Activated CD4-positive, alpha-beta T cell treated with anti-CD3 and anti-CD28 coated beads, Interleukin-10, Interleukin-2, amounts not matched to agents 100 ng/mL and 50 ng/mL, durations not matched to agents 16 hours and 8 hours (primary cell): ENCODE results near the gene CLEC2D.
A peak's percentile ranks its signal among the peaks of the same experiment; 100 is the strongest.
"Not testable (repeated sequence)": the region's sequence is repeated elsewhere in the genome, so short reads cannot be mapped to it uniquely, and the experiment has no call there.

Experiments
- DNase-seq: peaks from one replicate; pipeline ENCODE4 v3.0.0-alpha.2; 2020

CLEC2D gene

DNA sequence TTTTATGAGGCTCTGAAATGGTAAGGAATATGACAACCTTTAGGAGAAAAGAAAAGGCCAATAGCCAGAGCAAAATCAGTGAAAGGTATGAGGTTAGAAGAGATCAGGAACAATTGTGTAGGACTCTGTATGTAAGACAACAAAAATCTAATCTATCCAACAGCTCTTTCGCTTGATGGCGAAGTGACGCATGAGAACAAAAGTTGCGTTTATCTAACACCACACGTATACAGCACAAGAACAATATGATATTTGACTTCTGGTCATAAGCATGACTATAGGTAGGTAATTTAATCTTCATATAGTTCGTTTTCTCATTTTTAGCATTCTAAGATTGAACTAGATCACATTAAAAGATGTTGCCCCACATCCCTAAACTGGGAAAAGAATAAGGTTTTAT, 61.9 kb downstream of the CLEC2D start:
- no peak for DNase-seq

DNA sequence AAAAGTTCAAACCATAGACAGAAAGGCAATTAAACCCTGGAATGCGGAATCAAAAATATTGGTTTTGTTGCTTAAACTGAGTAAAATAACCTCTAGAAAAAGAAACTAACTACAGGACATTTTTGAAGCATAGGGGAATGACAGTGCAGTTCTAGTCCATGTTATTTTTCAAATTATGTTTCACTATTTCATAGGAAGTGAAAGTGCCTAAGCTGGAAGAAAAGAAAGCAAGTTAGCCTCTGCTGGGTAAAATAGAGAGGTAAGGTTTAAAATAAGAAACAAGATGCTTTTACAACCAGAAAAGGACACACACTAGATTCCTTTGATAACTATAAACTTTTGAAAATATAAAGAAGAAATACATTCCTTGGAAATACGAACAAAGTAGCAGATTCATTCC, 62.3 kb downstream of the CLEC2D start:
- peak; percentile 56 for DNase-seq

DNA sequence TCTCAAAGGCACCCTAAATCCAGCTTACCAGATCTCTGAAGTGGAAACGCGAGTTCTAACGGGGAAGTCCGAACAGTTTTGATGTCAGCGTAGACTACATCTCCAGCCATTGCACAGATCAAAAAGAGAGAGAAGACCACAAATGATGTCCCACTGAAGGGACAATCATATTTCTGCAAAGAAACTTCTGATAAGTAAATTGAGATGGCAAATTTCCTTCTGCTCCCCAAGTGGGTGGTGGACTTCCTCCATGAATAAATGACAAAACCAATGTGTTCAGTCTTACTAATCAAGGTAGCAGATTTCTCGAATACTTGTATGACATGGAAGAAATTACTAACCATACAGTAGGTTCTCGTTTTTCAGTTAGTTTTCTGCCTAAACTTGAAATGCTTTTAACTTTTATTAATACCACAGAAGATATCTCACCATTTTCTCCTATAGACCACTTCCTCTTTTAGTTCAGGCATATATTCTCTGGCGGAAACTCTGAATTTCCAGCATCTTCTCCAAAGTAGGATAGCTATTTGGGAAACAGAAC, 63.5 kb downstream of the CLEC2D start, which contains the start of gene CLECL1:
TSS of gene CLECL1 (minus strand) at position 177 of the 541 bp plus-strand sequence.
- DNase-seq, result peak; percentile 74

DNA sequence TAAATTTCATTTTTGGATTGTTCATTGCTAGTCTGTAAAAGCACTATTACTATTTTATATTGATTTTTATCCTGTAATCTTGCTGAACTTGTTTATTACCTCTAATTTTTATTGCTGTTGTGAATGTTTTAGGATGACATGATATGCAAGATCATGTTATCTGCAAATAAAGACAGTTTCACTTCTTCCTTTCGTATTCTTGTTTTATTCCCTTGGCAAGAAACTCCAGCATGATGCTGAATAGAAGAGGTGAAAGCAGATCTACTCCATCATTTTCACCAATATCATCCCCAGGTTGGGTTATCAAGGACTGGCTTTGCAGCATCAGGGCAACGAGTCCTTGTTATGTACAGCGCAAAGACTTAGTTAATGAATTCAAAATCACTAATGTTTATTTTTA, 66.1 kb downstream of the CLEC2D start:
- no peak for DNase-seq

DNA sequence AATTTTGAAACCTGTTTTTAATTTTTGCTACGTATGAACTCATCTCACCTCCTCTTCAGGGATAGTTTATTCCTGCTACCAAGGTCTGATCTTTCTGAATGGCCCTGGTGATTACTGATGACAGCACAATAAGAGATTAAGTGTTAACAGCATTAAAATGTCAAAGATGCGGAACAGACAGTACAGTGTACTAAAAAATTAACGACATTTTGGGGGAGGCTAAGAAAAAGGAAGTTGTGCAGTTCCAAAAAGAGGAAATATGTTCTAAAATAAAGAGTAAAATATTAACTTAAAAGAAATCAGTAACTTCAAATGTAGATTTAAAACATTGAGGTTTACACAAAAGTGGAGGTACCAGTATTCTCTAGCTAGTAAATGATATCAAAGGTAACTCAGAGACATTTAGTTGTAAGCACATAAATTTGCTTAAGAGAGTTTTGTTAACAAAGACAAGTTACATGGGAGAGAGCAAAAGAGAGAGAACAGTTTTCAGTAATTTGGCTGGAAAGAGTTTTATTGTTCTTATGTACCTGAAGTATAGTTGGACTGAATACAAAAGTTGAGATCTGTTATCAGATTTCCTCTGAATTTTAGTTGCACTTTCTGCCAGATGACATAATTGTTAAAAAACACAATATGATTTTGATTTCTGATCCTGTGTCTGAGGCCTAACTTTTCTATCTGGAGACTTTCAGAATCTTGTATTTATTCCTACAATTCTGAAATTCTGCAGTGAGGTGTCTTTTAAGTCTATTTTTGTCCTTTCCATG, 67.6 kb downstream of the CLEC2D start:
- no peak for DNase-seq

DNA sequence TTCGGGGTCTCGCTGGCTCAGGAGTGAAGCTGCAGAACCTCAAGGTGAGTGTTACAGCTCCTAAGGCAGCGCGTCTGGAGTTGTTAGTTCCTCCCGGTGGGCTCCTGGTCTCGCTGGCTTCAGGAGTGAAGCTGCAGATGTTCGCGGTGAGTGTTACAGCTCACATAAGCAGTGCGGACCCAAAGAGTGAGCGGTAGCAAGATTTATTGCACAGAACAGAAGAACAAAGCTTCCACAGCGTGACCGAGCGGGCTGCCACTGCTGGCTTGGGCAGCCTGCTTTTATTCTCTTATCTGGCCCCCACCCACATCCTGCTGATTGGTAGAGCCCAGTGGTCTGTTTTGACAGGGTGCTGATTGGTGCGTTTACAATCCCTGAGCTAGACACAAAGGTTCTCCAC, 69.4 kb downstream of the CLEC2D start:
- DNase-seq, result not testable (repeated sequence)

DNA sequence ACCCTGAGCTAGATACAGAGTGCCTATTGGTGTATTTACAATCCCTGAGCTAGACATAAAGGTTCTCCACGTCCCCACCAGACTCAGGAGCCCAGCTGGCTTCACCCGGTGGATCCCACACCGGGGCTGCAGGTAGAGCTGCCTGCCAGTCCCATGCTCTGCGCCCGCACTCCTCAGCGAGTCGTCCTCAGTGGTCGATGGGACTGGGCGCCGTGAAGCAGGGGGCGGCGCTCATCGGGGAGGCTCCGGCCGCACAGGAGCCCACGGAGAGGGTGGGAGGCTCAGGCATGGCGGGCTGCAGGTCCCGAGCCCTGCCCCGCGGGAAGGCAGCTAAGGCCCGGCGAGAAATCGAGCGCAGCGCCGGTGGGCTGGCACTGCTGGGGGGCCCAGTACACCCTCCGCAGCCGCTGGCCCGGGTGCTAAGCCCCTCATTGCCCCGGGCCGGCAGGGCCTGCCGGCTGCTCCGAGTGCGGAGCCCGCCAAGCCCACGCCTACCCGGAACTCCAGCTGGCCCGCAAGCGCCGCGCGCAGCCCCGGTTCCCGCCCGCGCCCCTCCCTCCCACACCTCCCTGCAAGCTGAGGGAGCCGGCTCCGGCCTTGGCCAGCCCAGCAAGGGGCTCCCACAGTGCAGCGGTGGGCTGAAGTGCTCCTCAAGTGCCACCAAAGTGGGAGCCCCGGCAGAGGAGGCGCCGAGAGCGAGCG, 70.0 kb downstream of the CLEC2D start:
- not testable (repeated sequence) for DNase-seq

DNA sequence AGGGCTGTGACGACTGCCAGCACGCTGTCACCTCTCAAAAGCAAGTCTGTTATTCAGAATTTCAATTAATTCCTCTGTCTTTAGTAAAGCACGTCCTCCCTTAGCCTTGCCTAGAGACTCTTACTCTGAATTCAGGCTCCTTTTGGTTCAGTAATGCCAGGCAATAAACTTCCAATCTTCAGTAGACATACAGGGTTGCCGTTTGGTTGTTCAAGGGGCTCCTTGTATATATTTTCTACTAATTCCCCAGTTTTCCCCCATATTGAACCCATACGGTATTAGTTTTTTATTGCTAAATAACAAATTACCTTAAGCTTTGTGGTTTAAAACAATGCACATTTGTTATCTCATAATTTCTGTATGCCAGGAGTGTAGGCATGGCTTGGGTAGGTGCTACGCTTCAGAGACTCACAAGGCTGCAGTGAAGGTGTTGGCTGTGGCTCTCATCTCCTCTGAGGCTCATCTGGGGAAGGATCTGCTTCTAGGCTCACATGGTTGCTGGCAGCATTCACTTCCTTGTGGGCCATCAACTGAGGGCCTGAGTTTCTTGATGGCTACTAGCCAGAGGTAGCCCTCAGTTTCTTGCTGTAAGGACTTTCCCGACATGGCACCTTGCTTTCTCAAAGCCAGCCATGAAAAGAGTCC, 70.7 kb downstream of the CLEC2D start:
- DNase-seq, result no peak

DNA sequence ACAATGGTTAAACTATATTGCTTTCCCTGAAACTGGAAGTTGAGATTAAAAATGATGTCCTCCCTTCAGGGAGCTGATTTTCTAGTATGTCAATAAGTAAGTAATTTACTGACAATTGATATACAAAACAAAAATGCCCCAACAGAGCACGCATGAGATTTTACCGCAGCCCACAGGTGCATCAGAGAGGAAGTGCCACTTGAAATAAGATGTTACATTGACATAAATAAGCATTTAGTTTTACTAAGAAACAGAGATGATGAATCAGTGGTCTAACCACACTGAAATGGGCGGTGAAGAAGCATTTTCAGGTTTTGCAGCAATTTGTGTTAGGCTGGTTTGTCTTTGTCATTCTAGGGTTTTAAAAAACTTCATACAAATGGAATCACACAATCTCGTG, 72.2 kb downstream of the CLEC2D start:
- DNase-seq, result peak; percentile 93

DNA sequence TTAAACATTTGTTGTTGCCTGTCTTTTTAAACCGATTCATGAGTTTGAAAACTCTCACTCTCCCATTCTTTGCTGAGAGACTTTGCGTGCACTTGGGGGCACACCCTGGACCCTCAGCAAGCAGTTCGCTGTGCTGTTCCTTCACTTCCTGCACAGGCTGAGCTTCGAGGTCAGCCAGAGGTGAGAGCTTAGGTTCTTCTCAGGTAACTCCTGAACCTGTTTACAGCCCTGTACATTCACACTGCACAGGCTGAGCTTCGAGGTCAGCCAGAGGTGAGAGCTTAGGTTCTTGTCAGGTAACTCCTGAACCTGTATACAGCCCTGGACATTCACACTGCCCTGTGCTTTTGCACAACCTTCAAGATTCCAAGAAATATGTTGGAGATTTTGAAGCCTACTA, 73.1 kb downstream of the CLEC2D start:
- DNase-seq, result no peak

DNA sequence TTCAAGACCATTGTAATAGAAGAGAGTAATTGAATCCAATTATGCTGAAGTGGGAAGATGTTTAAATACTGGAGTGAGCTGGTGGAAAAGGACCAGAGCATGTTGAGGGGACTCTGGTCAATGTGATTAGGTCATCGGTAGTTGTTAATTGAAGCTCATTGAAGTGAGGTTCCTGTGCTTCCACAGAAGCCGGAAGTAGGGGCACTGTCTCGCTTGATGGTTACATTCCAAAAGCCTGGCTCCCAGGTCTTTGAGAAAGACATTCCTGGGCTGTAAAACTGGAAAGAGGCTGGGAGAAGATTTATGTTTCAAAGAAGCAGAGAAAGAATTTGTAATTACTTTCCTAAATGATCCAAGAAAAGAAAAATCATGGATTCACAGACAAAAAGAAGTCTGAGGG, 75.7 kb downstream of the CLEC2D start:
- no peak for DNase-seq
